ENCODE measurements around the gene SPATA3. TPM values are rescaled to one million over a fixed set of nuclear protein-coding genes. Genes with fewer than 3 reads are reported as not detected.
"Not testable (repeated sequence)": the region's sequence is repeated elsewhere in the genome, so short reads cannot be mapped to it uniquely, and the experiment has no call there.

Gene SPATA3
- total RNA-seq, 1 donor from 2014 or later: not detected

- DNase-seq (ENCODE audit: low read depth): no peak
Measured at GRCh38 chr2:230991598-230991997, 4.3 kb upstream of the SPATA3 start.

DNA sequence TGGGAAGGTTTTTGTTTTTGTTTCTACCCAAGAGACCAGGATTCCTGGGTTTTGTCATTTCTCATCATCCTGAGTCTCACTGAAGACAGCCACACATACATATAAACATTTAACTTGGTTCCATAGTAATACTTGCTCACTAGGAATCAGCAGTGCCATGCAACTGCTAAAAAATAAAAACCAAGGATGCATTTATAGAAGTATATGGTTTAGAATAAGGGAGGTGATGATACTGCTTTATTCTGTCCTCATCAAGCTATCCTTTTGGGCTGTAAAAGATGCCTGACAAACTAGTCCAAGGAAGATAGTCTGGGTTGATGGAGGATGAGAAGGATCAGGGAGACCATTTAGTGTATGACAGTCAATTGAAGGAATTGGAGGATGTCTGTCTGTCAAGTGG lies 740 bp downstream of the SPATA3 start:
- DNase-seq (ENCODE audit: low read depth): no peak

GRCh38 chr2:230998882-230999281 lies 3.0 kb downstream of the SPATA3 start:
- no peak for DNase-seq (ENCODE audit: low read depth)

DNA sequence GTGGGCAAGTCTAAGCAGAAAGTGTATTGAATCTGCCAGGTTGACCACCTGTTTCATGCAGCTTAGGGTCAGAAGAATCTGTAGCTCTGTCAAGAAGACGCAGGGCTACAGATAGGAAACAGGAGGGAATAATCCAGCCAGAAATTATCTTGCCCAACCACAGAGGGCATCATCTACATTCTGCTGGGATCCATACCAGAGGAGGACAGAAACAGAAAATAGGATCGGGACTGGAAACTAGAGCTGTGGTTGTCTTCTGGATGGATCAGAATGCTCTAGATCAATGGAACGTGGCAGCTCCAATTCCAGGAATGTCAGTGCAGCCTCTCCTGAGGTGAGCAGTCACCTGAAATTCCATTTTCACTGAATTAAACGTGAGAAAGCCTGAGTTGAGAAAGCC lies 3.6 kb downstream of the SPATA3 start:
- DNase-seq (ENCODE audit: low read depth): no peak

DNA sequence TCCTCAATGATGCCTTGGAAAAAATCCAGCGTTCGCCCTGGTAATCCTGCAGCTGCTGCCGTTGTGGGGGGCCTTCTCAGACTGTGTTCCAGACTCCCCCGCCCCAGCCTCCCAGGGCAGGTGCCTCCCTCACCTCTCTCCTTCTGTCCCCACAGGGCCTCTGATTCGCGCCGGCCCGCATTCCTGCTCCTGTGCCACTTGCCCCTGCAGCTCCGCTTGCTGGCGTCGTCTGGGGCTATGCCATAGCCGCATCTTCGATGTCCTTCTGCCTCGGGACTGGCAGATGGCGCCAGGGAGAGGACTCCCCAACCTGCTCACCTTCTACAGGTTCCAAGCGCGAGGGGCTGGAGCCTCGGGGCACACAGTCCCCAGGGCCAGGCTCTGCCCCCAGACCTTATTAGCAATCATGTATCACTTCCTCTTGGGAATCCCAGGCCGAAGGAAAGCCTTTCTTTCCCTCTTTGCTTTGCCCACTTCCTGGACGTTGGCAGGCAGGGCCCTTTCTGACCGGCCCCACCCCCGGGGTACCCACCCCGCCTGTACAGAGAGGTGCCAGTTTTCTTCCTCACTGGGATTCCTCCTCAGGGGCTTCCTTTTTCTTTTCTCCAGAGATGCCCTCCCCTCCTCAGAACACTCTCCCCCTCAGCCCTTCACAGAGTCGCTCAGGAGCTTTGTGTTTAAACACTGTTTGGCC lies 4.4 kb downstream of the SPATA3 start:
- DNase-seq (ENCODE audit: low read depth): no peak

DNA sequence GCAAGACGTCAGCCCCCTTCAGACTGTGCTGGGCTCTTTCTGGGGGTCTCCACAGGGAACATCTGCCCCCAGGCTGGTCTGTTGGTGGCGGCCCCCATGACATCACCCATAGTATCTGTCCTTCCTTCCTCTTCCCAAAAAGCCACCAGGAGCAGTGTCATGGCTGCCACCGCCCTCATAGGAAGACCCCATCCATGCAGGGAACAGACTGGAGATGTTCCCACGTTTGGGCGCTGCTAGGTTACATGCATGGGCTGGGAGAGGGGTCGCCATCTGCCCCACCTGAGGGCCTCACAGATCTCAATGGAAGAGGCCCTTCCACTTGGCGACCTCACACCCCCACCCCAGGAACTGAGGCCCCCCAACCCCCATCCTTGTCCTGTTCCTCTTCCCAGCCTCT lies 5.1 kb downstream of the SPATA3 start:
- no peak for DNase-seq (ENCODE audit: low read depth)

DNA sequence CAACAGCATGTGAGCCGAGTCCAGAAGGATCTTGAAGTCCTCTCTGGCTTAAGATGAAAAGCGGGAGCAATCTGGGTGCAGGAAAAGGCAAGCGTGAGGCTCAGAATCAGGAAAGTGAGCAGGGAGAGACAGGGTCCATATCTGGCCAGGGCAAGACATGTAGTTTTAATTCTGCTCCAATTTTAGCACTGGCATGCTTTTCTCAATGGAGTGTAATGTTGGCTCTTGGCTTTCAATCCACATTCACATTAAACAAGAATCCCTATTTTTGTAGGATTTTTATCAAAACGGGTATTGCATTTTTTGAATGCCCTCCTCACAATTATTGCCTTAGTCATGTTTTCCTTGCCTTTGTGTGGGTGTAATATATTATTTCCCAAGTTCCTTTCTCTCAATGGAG lies 6.0 kb downstream of the SPATA3 start:
- DNase-seq (ENCODE audit: low read depth): no peak

DNA sequence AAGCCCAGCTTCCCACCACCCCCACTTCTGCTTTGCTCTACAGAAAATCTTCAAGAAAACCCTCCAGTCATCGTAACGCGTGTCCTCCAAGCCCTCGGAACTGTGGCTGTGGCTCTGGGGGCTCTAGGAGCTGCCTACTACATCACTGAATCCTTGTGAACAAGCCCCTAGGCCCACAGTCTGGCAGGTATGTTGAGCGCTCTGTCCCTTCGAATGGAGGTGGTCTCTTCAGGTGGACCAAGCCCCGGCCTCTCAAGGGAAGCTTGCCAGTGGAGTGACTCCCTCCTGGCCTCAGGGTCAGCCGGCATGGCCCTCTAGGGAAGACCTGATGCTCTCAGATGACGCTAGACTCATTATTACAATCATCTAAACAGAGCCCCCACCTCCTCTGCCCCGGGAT lies 6.7 kb downstream of the SPATA3 start:
- DNase-seq (ENCODE audit: low read depth): no peak

- DNase-seq (ENCODE audit: low read depth): no peak
Measured at GRCh38 chr2:231003186-231003585, 7.3 kb downstream of the SPATA3 start.

- not testable (repeated sequence) for DNase-seq (ENCODE audit: low read depth)
Measured at GRCh38 chr2:231004930-231005329, 9.0 kb downstream of the SPATA3 start.

- DNase-seq (ENCODE audit: low read depth): no peak
Measured at GRCh38 chr2:231007286-231008098, 11.6 kb downstream of the SPATA3 start.

DNA sequence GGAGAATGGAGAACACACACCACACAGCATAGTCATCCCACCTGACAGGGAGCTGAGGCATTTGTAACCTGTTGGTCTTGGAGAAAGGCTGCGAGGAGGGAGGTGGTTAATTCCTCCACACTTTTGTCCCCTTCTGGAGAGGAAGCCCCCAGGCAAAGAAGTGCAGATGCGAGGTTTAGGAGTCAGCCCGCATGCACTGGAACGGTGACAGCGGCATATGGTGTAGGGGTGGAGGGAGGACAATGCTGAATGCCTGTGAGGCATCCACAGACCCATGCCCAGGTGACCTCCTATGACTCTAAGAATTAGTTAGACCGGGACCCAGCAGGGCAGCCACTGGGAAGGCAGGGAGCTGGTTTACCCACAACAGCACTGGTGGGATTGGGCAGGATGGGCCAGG lies 12.2 kb downstream of the SPATA3 start:
- no peak for DNase-seq (ENCODE audit: low read depth)

GRCh38 chr2:231009236-231009919 lies 13.5 kb downstream of the SPATA3 start:
- DNase-seq (ENCODE audit: low read depth): no peak

GRCh38 chr2:231010201-231010730 lies 14.3 kb downstream of the SPATA3 start:
- DNase-seq (ENCODE audit: low read depth): no peak

DNA sequence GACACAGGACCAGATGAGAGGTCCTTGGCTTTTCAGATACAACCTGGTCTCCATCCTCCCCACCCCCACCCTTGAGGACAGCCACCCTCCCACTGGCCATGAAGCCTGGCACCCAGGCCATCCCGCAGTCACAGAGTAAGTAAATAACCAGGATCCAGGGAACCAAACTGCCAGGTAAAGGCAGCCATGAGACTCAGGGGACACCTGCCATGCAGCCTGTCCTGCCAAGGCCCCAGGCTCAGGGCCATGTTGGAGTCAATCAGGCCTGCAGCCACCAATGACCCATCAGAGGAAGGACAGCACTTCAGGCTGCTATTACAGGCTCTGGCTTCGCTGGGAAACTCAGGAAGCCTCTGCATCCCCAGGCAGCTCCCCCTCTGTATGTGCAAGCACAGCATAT lies 15.6 kb downstream of the SPATA3 start:
- DNase-seq (ENCODE audit: low read depth): no peak

DNA sequence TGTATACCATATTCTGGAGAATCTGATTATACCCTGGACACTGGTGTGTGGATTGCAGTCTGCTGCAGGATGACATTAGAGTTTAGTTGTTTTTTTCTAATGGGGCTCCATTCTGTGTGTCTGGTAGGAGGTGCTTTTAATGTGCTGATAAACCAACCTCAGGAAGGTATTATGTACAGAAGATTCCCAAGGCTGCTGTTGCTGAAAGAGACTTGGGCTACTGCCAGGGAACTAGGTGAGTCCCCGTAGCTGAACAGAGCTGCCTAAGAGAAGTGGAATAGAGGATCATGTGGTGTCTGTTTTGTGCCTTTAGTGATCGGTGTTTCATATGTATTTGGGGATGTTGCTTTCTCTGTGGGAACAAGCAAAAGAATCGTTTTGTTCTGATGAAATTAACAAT lies 16.5 kb downstream of the SPATA3 start:
- DNase-seq (ENCODE audit: low read depth): no peak

DNA sequence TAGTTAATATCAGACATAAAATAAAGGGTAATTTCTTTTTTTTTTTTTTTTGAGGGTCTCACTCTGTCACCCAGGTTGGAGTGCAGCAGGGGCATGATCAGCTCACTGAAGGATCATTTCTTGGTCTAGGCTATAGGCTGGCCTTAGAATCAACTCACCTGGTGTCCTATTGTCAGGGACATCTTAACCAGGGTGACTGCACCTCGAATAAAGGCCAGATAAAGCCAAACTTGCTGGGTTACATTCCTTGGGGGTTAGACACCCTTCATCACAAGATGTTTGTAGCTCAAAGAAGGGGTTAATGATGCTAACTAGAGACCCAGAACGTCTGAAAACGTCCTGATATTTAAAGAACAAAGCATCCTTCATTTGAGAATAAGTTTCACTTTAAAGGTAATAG lies 17.9 kb downstream of the SPATA3 start:
- DNase-seq (ENCODE audit: low read depth): no peak

DNA sequence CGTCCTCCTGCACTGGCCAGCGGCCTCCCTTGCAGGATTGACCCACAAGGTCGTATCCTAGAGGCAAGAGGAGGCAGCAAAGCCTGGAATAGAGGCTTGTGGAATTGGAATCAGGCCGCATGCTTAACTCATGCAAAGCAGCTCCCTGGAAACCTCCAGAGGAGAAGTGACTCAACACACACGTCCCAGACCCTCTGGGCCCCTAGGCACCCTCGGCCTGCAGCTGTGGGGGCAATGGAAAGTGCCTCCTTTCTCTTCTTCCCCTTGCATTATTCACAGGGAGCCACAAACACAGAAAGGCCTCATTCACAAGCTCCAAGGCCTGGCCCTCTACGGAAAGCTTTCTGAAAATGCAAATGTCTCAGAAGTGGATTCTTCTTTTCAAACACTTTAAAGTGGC lies 19.6 kb downstream of the SPATA3 start:
- no peak for DNase-seq (ENCODE audit: low read depth)

DNA sequence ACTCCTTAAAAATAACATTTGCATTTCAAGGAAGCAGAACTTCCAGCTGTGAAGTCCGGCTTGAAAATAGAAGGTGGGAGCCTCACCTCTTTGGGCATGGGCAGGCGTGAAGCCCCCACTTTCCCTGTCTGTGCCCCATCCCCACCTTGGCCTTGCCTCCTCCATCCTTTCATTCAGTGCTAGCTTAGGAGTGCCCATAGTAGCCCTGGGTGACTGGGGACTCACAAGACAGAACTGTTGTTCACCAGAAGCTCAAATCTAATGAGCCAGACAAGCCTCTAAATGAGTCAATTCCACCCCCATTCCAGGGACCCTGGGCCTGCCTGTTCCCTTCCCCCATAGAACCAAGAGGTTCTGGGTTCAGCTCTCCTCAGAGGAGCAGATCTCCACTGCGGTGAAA lies 20.0 kb downstream of the SPATA3 start:
- DNase-seq (ENCODE audit: low read depth): no peak

DNA sequence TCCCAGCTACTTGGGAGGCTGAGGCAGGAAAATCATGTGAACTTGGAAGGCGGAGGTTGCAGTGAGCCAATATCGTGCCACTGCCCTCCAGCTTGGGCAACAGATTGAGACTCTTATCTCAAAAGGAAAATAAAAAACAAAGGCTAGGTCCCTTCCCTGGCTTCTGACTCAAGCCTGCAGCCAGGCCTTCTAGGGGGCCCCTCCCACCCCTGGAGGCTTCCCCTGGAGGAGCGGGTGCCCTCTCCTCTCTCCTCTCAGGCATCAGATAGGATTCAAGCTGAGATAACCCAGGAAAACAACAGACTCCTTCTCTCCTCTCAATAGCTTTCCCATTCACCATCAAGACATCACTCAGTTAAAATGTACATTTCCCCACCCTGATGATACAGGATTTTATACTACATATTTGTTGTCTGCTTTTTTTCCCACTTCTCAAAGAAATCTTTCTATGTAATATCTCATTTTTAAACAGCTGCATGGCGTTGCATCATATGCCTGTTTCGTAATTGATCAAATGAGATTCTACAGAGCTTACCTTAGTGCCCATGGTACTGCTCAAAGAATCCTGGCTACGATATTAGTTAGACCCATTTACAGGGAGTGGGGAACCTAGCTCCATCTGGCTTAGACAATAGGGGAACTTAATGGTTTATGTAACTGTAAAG lies 20.8 kb downstream of the SPATA3 start:
- no peak for DNase-seq (ENCODE audit: low read depth)

DNA sequence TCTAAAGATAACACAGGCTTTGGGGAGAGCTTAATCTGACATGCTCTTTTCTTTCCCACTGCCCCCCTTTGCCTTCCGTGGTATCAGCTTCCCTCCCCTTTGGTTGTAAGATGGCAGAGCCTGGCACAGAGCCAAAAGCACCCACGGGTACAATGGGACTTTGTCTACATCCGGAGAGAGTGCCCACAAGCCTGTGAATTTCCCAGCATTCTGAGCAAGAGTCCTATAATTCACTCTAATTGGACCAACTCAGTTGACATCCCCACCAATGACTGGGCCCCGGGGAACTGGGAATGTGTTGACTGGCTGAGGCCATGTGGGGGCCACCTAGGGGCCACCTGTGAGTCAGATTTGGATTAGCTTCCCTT lies 21.3 kb downstream of the SPATA3 start:
- no peak for DNase-seq (ENCODE audit: low read depth)

GRCh38 chr2:231018184-231018583 lies 22.3 kb downstream of the SPATA3 start:
- no peak for DNase-seq (ENCODE audit: low read depth)
